C4-2B (cell line): ENCODE data around the gene RNF166.

Source experiments
- H3K27ac ChIP-seq: fragments of 450-650 bp; 2 replicates; pipeline ENCODE4 v1.5.1; 2017
- ZFX ChIP-seq: fragments of 450-650 bp; IDR thresholded peaks from 2 replicates; pipeline ENCODE4 v1.6.1; 2017
- TF ChIP-seq, protein P1 (sequence below): fragments of 450-650 bp; conservative IDR thresholded peaks from 2 replicates; pipeline ENCODE4 v1.5.1; 2017; ENCODE audit warnings: mild to moderate bottlenecking

Gene RNF166

DNA sequence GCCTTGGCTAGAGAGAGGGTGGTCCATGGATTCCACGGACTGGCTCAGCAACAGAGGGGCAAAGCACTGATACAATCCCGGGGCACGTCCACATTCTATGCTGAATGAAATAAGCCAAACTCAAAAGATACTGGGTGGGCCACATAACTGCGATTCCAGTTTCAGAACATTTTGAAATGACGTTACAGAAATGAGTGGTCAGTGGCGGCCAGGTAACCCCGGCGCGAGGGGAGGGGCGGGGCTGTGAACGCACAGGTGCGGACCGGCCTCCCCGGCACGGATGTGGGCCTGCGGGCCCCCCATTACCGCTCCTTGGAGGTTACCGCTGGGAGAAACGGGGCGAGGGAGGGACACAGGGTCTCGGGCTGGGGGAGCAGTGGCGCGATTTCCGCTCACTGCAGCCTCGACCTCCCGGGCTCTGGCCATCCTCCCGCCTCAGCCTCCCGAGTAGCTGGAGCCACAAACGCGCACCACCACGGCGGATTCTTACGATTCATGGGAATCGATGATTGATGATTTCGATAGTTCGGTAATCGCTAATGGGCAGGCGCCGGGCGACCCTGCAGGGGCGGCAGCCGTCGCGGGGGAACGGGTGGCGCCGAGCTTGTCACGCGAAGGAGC, 43.9 kb downstream of the RNF166 start:
- TF ChIP-seq, protein P1, sequence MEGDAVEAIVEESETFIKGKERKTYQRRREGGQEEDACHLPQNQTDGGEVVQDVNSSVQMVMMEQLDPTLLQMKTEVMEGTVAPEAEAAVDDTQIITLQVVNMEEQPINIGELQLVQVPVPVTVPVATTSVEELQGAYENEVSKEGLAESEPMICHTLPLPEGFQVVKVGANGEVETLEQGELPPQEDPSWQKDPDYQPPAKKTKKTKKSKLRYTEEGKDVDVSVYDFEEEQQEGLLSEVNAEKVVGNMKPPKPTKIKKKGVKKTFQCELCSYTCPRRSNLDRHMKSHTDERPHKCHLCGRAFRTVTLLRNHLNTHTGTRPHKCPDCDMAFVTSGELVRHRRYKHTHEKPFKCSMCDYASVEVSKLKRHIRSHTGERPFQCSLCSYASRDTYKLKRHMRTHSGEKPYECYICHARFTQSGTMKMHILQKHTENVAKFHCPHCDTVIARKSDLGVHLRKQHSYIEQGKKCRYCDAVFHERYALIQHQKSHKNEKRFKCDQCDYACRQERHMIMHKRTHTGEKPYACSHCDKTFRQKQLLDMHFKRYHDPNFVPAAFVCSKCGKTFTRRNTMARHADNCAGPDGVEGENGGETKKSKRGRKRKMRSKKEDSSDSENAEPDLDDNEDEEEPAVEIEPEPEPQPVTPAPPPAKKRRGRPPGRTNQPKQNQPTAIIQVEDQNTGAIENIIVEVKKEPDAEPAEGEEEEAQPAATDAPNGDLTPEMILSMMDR, result no peak
- no peak for TF ChIP-seq ZFX
- H3K27ac ChIP-seq, result peak overlapping the region; percentile 95

DNA sequence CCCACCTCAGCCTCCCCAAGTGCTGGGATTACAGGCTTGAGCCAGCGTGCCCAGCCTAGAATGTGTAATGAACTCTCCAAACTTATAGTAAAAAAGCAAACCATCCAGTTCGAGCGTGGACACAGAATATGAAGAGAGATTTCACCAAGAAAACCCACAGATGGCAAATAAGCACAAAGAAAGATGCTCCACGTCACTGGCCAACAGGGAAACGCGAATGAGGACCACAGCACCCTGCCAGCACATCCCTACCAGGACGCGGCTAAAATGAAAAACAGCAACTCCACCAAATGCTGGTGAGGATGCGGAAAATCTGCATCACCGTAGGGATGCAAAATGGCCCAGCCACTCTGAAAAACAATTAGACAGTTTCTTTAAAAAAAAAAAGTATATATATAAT, 44.7 kb downstream of the RNF166 start:
- no peak overlapping the region for H3K27ac ChIP-seq
- TF ChIP-seq, protein P1, result no peak
- no peak for TF ChIP-seq ZFX

DNA sequence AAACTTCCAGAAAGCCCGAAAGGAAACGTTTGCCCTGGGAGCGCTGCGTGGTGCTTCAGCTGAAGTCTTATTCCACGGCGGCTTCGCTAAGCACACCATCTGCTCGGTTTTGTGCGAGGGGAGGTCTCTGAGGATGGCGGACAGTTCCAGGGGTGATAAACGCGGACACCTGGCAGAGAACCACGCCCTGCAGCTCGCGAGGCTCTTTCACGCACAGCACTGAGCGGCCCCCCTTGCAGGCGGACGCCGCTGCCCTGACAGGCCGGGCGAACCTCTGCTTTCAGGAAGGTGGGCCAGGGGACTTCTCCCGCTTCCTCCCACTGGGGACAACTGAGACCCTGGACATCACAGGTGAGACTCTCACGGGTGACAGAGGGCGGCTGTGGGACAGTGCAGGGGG, 47.0 kb downstream of the RNF166 start:
- TF ChIP-seq ZFX, result no peak
- TF ChIP-seq, protein P1, result no peak

DNA sequence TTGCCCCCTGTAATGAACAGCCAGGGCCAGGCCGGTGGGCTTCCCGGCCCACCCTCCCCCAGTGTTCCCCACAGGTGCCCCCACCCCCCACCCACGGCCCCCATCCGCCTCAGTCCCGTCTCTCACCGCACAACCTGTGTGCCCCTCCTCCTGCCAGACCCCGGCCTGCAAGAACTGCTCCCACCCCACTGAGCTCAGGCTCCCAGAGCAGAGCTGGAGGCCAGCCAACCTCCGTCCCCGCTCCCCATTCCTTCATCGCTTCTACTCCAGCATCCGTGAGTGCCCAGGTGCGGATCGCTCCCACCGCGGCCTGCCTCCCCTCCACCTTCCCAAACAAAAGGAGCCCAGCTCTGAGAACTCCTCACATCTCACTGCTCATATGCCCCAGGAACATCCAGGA, 47.5 kb downstream of the RNF166 start:
- TF ChIP-seq ZFX, result no peak
- TF ChIP-seq, protein P1, result no peak
- no peak overlapping the region for H3K27ac ChIP-seq

More for the DNA sequence above, 47.0 kb downstream of the RNF166 start:
- no peak overlapping the region for H3K27ac ChIP-seq

DNA sequence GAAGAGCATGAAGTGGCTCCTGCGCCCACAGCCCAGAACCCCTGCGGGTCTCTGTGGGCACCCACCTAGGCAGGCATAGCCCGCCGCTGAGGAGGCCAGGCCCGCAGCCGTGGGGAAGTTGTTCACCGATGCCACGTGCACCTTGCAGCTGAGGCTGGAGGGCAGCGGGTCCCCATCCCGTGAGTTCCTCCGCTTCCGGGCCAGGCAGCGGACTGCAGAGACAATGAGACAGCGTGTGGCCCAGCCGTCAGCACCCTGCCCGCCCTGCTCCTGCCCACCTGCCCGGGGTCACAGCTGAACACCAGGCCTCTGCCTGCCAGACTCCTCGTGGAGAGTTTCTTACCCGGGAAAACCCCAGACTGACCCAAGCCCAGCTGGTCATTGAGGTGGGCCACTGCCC, 48.8 kb downstream of the RNF166 start:
- H3K27ac ChIP-seq, result no peak overlapping the region
- no peak for TF ChIP-seq ZFX
- TF ChIP-seq, protein P1, result no peak

DNA sequence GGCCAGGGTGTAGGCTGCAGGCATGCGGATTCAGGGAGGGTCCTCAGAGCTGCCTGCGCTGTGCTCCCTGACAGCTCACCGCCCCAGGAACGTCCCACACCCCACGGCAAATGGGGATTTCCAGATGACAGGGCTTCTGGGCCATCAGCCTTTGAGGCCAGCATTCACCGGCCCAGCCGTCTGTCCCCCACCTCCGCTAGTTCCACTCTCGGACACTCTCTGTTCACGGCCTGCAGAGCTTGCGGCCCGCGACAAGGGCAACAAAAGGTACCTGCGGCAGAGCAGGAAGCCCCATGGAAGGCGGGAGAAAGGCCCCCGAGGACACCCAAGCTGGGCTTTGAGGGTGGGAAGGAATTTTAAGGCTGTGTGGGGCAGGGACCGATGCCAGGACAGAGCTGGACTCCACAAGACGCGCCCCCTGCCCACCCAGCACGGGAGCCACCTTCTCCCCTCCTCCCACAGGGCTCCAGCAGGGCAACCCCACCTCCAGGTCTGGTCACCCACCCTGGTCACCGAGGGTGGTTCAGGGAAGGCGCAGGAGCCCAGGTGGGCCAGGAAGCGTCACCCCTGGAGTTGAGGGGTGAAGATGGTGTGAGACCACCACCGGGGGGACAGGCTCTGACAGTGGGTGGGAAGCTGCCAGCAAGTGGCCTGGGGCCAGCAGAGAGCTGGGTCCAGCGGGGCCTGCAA, 49.8 kb downstream of the RNF166 start:
- no peak overlapping the region for H3K27ac ChIP-seq
- TF ChIP-seq ZFX, result no peak
- TF ChIP-seq, protein P1, result no peak

DNA sequence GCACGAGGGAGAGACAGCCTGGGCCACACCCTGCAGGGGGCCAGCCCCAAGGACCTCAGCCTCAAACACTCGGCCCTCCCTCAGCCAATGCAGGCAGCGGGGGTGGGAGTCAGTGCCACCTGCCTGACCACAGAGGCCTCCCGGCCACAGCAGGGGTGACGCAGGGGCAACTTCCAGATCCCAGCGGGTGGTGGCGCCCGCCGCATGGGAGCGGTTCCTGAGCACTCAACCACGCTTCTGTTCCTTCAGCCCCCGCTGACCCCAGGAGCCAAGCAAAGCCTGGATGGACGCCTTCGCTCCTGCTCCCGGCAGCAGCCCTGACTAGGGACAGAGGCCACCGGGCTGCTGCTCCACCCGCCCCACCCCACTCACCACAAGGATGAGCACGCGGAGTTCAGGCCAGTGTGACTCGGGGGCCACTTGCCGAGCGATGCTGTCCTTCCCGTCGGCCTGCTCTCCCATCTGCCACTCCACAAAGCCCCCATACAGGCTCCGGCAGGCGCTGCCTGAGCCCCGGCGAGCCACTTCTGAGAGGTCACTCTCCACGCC, 50.4 kb downstream of the RNF166 start:
- H3K27ac ChIP-seq, result no peak overlapping the region
- TF ChIP-seq, protein P1, result no peak
- TF ChIP-seq ZFX, result no peak
